LoVo (cell line): ENCODE data around the gene DNMT3A.

ENCODE experiments used
- DNase-seq: peaks from one replicate; pipeline ENCODE4 v3.0.0-alpha.2; 2016; ENCODE audit warnings: low spot score

Gene DNMT3A

DNA sequence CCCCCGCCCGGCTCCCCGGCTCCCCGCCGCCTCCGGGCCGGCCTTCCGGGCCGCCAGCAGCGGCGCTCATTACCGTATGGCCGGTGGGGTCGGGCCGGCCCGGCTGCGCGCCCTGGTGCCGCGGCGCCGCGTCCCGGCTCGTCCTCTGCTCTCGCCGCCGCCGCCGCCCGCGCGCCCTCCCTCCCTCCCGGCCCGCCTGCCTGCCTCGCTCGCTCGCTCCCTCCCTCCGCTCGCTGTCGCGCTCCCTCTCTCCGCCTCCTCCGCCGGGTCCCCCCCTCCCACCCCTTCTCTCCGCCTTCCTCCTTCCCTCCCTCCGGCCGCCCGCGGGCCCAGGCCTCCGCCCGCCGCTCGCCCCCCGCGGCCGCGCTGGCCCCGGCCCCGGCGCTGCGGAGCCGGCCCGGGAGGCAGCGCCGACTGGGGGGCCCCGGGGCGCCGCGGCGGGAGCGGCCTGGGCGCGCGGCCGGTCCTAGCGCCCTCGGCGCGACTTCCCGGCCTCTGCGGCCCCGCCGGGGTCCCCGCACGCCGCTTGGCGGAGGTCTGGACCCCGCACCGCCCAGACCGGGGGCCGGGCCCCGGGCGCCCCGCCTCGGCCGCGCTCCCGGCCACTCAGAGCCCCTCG, at the start of gene DNMT3A:
Gene DNMT3A (minus strand): TSS at position 173 of the 619 bp plus-strand sequence. CDS start 27,941 bp downstream, outside the sequence.
- peak; percentile 46 for DNase-seq

DNA sequence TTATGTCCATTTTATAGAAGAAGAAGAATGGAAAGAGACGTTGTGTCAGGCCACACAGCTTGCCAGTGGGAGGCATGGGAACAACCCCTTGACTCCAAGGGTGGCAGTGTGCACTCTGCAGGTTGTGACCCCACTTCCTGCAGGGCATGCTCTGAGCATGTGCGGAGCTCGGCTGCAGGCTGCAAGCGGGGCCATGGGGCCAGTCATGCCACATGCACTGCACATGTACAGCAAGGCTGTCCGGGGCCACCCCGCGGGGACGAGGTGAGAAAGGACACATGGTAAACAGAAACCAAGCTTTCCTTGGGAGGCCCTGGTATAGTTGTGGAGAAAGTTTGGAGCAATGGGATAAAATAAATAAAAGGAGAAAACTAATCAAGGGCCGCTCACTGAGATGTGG, 47.4 kb upstream of the DNMT3A start:
- no peak for DNase-seq

DNA sequence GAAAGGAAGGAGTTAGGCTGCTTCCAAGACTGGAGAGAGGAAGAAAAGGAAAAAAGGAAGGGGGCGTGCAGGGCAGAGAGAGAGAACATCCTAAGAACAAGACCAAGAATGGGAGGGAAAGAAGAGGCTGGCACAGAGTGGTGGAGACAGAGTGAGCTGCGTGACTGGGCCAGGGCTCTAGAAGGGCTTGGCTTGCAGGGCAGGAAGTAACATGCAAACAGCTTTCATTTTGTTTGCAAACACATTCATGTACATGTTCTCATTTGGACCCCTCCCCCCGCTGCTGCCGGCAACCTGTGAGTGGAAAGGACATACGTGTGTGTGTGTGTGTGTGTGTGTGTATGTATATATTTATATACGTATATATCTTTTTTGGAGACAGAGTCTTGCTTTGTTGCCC, 46.8 kb upstream of the DNMT3A start:
- DNase-seq, result no peak

DNA sequence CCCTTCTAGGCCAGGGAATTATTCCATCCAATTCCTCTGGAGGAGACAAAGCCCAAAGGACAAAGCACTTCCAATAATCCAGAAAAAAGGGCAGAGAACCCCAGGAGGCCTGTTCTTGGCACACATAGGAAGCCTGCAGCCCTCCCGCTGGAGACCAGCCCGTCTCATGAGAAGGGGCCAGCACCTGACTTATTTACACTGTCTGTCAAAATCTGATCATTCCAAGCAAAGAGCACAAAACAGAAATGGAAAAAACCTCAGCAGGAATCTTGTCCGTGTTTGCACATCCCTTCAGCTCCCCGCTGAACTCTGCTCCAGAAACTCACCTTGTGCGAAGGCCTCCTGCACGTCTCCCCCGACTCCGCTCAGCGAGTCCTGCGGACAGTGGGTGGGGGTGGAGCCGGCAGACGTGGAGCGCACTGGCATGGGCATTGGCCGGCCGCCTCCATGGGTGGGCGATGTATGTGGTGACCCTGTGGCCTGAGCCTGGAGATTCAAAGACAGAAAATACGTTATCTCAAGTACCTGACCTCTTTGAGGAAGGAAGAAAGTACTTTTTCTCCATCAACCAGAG, 46.2 kb upstream of the DNMT3A start:
- DNase-seq, result no peak

DNA sequence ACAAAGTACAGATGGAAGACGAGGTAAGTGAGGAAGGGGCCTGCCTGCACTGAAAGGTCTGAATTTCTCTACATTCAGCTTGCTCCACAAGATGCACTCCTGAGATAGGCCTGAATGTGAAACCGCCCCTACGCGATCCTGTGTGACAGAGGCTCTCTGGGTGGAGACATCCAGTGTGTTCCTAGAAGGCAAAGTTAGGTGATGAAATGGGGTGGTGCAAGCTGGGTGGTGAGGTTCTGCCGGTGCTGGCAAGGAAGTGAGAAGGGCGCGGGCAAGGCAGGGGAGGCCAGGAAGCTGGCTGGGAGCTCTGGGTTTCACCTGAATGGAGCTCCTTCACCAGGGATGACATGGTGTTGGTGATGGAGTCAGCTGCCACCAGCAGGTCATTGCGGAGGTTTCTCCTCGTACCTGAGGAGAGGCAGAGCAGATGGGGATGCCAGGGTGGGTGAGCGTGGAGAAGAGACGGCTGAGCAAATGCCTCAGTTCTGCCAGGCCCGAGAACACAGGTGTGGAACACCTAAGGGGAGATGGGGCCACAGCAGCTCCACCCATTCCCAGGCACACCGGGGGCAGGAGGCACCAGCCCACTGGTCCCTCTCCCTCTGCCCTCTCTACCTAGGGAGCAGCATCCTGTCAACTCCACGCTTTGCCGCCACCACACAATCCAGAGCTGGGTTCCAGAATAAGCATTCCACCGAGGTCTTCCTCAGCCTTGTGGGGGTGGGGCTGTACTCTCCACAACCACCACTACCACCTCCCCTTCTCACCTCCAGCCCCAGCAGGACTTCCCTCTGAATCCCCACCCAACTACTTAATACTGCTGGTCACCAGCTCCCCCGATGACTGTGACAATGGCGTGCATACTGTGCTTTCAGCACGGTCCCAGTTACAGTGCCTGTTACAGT, 45.5 kb upstream of the DNMT3A start:
- DNase-seq, result no peak

DNA sequence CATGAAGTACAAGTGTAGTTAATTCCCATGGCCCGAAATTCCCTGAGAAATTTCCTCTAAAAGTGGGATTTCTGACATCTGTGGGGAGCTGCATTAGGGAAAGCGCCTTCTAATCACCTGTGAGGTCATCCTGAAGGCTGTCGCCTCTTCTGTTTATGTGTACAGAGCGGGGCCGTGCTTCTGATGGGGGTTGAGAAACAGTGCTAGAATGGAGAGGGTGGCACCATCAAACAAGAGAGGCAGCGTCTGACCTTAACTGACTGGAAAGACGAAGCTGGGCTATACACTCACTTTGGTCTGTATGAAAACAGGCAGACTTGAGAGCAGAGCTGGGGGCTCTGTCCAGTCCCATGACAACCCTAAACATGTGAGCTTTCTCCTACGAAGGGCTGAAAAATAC, 44.2 kb upstream of the DNMT3A start:
- no peak for DNase-seq

DNA sequence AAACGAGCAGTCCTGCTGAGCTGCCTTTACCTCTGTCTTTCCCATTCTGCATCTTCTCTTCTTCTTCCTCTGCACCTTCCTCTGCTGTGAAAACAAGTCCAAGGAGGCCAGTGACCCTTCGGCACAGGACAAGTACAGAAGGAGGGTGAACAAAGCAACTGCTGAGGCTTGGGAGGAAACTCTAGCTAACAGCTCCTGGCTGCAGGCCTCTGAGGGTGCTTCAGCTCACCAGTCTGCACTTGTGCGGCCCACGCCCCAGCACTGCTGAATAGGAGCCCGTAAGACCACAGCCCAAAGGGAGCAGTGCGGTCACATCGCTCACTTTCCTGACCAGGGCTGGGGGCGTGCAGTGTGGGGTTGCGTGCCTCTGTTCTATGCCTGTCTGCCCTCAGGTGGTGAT, 42.1 kb upstream of the DNMT3A start:
- DNase-seq, result no peak

DNA sequence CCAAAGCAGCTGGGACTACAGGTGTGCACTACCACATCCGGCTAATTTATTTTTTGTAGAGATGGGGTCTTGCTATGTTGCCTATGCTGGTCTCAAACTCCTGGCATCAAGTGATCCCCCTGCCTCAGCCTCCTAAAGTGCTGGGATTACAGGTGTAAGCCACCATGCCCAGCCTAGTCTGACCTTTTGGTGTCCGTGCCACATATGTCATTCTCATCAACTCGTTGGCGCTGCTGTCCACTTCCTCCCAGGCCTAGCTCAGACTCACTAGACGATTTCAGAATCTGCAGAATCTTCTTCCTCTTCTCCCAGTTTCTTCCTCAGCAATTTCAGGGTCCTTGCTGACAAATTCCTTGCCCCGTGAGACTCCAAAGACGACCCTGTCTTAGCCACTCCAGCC, 39.8 kb upstream of the DNMT3A start:
- no peak for DNase-seq

DNA sequence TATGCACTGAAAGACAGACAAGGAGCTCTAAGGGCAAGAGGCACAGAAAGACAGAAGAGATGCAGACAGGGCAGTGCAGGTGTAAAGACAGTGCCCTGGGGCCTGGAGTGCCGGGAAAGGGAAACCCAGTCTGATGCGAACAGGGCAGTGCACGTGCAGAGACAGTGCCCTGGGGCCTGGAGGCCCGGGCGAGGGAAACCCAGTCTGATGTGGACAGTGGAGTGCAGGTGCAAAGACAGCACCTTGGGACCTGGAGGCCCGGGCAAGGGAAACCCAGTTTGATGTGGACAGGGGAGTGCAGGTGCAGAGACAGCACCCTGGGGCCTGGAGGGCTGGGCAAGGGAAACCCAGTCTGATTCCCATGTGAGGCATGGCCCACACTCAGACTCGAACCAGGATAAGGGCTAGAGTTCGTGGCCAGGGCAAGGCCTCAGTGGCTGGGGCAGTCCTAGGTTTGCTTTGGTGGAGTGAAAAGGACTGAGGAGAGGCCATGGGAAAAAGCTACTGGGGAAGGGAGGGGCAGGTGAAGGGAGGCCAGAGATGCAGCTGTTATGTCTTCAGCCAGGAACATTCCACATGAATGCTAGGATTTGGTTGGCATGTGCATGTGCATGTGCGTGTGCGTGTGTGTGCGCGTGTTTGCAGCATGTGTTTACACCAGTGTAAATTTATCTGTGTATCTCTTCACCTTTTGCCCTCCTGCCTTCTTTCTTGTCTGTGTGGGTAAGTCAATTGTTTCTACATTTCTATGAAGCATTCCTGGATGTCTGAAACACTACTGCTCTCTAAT, 39.1 kb upstream of the DNMT3A start:
- no peak for DNase-seq

DNA sequence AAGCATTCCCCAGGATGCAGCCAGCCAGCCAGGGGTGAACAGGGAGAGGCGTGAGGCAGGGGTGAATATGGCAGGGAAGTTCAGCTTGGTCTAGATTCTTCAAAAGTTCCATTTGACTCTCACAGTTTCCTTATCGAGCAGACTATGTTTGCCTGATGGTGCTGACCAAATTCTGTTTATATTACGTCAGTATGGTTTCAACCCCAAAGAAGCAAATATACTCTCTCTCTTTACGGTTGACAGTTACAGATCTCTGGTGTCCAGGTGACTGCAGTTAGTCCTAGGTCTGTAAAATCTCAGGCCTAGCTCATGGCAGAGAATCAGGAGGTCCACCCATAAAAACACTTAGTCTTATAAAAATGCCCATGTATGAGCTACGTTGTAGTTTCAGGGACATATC, 38.3 kb upstream of the DNMT3A start:
- DNase-seq, result no peak

DNA sequence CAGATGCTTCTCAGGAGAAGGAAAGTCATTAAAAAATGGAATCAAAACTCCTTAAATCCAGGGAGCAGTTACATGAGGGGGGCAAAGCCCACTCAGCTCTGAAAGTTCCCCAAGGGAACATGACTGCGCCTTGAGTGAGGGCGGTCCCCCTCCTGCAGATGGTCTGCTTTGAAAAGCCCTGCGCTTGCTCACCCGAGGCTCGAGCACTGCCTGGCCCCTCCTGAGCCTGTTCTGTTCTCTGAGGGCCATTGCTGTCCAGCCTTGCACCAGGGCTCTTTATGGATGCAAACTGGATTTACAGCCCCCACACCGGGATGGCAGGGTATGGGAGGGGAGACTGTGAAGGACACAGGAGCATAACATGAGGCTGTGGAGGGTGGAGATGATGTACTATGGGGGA, 37.8 kb upstream of the DNMT3A start:
- no peak for DNase-seq

DNA sequence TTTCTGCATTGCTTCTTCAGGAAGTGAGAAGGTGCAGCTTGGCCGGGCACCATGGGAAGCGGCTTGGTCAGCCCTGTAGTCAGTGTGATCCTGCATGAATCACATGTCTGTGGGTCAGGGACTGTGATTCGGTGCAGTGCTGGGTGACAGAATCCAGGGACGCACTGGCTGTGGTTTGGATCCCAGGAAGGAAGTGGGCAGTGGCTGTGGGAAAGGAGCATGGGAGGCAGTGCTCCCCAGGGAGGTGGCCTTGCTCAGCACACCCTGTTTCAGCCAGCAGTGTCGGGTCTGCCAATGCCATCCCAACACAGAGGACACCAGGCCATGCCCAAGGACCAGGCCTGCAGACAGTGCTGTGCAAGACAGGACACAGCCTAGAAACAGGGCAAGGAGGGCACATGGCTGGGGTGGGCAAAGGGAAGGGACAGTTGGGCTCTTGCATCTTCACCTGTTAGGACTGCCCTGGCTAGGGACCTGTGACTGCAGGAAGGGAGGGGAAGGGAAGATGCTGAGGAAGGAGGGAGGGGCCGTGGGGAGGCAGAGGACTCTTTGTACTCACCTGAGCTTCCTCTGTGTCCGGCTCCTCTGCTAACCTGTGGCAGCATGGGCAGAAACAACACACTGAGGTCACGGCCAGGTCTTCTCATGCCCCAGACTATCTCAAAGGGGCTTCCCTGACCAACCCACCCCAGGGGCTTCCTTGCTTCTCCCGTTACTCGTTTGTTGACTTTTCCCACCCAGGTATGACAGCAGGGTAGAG, 37.2 kb upstream of the DNMT3A start:
- DNase-seq, result no peak

DNA sequence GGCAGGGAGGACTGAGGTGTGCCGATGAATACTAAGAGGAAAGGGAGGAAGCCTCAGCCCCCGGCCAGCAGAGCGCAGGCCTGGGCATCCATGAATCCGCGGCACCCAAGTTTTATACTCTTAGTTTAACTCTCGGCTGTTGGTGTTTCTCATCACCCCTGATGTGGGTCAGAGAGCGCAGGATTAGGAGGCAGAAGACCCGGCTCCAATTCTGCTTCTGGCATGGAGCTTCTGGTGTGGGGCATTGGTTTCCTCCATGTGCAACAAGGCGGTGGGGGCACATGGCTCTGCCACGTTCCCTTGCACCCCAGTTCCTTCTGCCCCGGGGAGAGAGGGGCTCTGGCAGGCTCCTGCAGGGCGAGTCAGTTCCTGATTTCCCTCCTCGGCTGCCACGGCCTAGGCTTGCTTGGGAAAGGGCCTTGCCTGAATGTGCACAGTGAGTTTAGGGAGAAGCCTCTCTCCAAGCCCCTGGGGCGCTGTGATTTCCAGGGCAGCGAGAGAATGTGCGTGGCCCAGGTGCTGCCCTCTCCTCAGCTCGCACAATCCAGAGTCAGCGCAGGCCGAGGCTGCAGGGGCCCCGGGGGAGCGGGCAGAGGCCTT, 36.2 kb upstream of the DNMT3A start:
- no peak for DNase-seq

DNA sequence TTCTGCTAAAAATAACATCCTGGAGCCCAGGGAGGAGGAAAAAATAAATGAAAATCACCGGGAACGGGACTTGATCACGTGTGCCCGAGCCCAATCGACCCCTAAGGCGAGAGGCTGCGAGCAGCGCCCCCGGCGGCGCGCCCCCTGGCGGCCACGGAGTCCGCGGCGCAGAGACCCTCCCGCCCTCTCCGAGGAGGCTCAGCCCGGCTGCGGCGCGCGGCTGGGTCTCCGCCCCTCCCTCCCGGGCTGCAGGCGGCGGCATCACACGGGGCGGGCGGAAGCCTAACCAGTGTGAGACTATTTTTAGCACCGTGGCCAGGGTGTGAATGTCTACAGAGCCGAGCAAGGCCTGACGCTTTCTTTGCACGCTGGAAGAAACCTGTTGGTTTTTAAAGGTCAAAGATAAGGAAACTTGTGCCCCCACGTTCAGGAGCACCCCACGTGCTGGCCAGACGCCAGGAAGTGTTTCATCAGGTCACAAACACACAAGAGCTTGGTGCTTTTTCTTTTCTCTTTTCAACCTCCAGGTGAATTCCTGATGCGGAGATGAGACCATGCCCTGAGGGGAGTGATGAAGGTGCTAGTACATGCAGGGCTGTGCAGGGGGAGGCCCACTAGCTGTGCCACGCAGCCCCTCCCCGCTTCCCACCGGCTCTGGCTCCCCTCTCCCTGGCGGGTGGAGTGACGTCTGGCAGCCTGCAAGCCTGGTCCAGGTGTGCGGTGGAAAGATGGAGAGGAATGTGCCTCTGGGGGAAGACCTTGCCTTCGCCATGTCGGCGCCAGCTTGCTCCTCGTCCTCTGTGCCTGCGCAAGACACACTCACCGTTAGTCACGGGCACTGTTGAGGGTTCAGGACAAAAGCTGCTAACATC, 35.3 kb upstream of the DNMT3A start:
- peak; percentile 89 for DNase-seq

DNA sequence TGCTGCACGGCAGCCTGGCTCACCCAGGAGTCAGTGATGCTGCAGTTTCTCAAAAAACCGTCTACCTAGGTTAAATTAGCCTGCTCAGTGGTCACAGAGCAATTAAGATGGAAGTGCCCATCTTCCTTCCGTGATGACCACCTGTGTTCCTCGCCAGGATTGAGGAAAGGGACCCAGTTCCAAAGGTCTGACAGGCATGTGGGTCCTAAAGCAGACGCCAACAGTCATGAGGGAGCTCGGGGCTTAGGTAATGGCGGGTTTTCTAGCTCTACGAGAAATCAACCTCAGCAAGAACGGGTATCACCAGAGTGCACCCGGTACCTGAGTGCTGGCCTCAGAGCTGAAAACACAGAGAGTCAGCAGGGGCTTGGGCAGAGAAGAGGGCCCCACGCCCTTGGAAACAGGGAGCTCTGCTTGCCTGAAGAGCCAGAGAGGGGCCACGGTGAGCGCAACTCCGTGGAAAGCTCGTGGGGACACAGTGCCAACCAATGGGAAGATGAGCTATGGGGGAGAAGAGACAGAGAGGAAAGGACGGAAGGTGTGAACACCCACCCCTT, 34.3 kb upstream of the DNMT3A start:
- DNase-seq, result no peak

DNA sequence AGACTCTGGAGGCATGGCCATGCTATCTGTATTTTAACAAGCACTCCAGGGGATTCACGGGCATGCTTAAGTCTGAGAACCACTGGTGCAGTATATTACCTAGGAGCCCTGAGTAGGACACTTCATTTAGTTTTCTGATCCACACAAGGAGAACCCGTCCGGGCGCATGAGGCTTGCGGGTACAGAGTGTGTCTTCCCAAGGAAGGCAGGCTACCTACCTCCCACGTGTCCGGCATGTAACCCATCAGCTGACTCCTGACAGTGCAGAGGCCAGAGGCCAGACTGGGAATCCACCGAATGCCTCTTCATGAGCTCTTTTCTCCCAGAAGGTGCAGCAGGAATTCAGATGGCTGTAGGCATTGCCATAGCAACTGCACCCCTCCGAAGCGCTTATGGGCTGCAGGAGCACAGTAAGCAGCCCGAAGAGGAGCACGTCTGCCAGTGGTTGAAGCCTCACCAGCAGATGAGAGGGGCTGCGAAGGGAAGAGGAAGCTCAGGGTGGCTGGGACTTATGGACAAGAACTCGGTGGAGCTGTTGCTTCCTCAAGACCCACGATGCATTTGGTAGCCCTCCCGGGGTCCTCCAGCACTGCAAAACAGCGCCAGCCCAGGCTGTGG, 33.8 kb upstream of the DNMT3A start:
- DNase-seq, result no peak

DNA sequence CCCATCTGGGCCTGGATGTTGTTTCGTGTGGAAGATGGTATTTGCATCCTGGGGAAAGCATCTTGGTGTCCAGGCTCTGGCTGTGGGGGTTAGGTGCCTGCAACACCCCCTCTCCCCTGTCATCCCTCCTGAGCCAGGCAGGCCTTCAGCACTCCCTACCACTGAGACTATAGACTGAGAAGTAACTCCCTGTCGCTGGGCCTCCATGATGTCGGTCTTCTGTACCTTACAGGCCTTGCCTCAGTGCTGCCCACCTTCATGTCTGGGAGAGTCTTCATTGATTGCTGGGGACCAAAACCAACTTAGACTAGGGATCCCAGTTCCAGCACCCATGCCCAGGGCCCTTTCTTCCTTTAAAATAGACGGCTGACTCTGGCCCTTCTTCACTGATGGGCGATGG, 33.1 kb upstream of the DNMT3A start:
- DNase-seq, result no peak

DNA sequence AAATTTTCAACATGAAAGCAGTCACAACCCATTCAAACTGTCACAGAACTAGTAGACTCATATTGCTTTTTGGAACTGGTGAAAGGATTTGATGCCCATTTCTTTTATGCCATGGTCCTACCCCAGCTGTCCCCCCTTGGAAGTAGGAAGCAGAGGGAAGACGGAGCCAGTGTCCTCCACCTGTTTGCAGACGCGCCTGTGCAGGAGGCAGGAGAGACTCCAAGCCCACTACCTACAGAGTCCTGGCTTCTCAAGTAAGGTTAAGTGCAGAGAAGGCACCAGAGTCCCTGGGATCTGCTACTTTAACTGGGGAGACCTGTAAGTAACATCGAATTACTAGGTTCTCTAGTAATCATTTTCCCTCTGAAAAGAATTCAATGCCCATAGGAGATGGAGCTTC, 32.7 kb upstream of the DNMT3A start:
- DNase-seq, result no peak

DNA sequence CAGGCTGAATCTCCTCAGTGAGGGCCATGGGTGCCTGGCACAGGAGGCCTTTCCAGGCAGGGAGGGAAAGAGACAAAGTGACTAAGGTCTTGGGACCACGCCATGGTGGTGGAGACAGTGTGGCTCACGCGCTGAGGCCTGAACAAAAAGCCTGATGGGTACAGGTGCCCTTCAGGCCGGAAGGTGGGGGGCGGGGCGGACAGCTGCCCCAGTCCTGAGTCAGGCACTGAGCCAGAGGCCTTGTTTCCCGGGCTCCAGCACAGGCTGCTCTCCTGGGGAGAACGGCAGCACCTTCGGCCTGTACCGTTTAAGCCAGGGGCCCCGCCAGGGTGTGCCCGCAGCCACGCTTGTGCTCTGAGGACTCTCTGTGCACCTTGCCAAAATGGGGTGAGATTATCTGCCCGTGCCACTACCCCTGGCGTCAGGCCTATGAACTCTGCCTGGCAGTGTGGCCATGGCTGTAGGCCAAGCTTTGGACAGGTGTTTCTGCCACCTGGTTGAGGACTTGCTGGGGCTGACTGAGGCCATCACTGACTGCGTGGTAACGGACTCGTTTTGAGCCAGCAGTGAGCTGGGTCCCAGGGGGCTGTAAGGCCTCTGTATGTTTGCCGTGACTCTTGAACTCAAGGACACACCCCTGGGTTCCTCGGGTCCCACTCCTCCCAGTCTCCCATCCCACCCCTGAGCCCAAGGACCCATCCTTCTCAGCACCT, 31.7 kb upstream of the DNMT3A start:
- no peak for DNase-seq
